AG20443 (cell line): Measurements from ENCODE around the gene YPEL2.
A peak's percentile ranks its signal among the peaks of the same experiment; 100 is the strongest.
"Not testable (repeated sequence)": the region's sequence is repeated elsewhere in the genome, so short reads cannot be mapped to it uniquely, and the experiment has no call there.

Source experiments
- DNase-seq: peaks from one replicate; pipeline ENCODE4 v3.0.0; 2012; ENCODE audit warnings: low spot score, mixed read lengths

YPEL2 gene

GRCh38 chr17:59377410-59377809 lies 46.0 kb downstream of the YPEL2 start:
- no peak for DNase-seq

- DNase-seq = peak; percentile 91
Measured at GRCh38 chr17:59378675-59379074, 47.2 kb downstream of the YPEL2 start.

- no peak for DNase-seq
Measured at GRCh38 chr17:59380474-59380873, 49.0 kb downstream of the YPEL2 start.

- no peak for DNase-seq
Measured at GRCh38 chr17:59381716-59382570, 50.5 kb downstream of the YPEL2 start.

GRCh38 chr17:59383893-59384292 lies 52.4 kb downstream of the YPEL2 start:
- DNase-seq = no peak

- DNase-seq = no peak
Measured at GRCh38 chr17:59387351-59388068, 56.1 kb downstream of the YPEL2 start.

GRCh38 chr17:59388069-59388556 lies 56.7 kb downstream of the YPEL2 start:
- no peak for DNase-seq

GRCh38 chr17:59389066-59389465 lies 57.6 kb downstream of the YPEL2 start:
- no peak for DNase-seq

GRCh38 chr17:59391021-59391420 lies 59.6 kb downstream of the YPEL2 start:
- no peak for DNase-seq

GRCh38 chr17:59392973-59393679 lies 61.7 kb downstream of the YPEL2 start:
- no peak for DNase-seq

- DNase-seq = not testable (repeated sequence)
Measured at GRCh38 chr17:59393742-59394410, 62.4 kb downstream of the YPEL2 start.

- DNase-seq = no peak
Measured at GRCh38 chr17:59396134-59396826, 64.8 kb downstream of the YPEL2 start.

GRCh38 chr17:59397316-59398073 lies 66.0 kb downstream of the YPEL2 start:
- DNase-seq = no peak

- no peak for DNase-seq
Measured at GRCh38 chr17:59399914-59400313, 68.5 kb downstream of the YPEL2 start.

GRCh38 chr17:59400858-59401257 lies 69.4 kb downstream of the YPEL2 start:
- no peak for DNase-seq

- DNase-seq = no peak
Measured at GRCh38 chr17:59401274-59401673, 69.8 kb downstream of the YPEL2 start.

GRCh38 chr17:59401725-59402124 lies 70.3 kb downstream of the YPEL2 start:
- DNase-seq = no peak

- no peak for DNase-seq
Measured at GRCh38 chr17:59402760-59403159, 71.3 kb downstream of the YPEL2 start.

GRCh38 chr17:59404471-59404870 lies 73.0 kb downstream of the YPEL2 start:
- DNase-seq = no peak

GRCh38 chr17:59405944-59406705 lies 74.7 kb downstream of the YPEL2 start:
- DNase-seq = no peak
